AG10803 (cell line): Measurements from ENCODE around the gene UST.

Experiments
- DNase-seq: peaks from one replicate; pipeline ENCODE4 v3.0.0; 2010; ENCODE audit warnings: low read depth
- H3K4me3 ChIP-seq: 2 replicates; pipeline ENCODE4 v1.5.1; 2011; ENCODE audit warnings: mild to moderate bottlenecking, low read length, control low read depth
- CTCF ChIP-seq: conservative IDR thresholded peaks from 2 replicates; pipeline ENCODE4 v1.5.1; 2011; ENCODE audit warnings: mild to moderate bottlenecking, low read length, control low read depth, inconsistent platforms

UST gene

GRCh38 chr6:149112976-149113375 is 366.1 kb downstream of the UST start:
- no peak for TF ChIP-seq CTCF
- DNase-seq: no peak
- no peak overlapping the region for H3K4me3 ChIP-seq

GRCh38 chr6:149114167-149114566 is 367.3 kb downstream of the UST start:
- TF ChIP-seq CTCF: no peak
- DNase-seq: peak; percentile 8
- no peak overlapping the region for H3K4me3 ChIP-seq

- TF ChIP-seq CTCF: no peak
- H3K4me3 ChIP-seq: no peak overlapping the region
- DNase-seq: no peak
Observed at GRCh38 chr6:149118737-149119653, 372.2 kb downstream of the UST start.

DNA sequence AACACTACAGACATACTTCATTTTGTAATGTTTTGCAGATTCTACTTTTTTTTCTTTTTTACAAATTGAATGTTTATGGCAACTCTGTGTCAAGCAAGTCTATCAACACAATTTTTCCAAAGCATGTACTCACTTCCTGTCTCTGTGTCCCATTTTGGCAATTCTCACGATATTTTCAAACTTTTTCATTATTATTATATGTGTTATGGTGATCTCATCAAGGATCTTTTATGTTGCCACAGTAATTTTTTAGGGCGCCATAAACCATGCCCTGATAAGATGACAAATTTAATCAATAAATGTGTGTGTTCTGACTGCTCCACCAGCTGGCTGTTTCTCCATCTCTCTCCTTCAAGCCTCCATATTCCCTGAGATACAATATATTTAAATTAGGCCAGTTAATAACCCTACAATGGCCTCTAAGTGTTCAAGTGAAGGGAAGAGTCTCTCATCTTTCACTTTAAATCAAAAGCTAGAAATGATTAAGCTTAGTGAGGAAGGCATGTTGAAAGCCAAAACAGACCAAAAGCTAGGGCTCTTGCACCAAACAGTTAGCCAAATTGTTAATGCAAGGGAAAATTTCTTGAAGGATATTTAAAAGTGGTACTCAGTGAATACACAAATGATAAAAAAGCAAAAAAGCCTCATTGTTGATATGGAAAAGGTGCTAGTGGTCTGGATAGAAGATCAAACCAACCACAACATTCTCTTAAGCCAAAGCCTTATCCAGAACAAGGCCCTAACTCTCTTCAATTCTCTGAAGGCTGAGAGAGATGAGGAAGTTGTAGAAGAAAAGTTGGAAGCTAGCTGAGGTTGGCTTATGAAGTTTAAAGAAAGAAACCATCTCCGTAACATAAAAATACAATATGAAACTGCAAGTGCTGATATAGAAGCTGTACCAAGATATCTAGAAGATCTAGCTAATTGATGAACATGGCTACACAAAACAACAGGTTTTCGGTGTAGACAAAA is 376.3 kb downstream of the UST start:
- no peak overlapping the region for H3K4me3 ChIP-seq
- no peak for DNase-seq
- TF ChIP-seq CTCF: no peak

DNA sequence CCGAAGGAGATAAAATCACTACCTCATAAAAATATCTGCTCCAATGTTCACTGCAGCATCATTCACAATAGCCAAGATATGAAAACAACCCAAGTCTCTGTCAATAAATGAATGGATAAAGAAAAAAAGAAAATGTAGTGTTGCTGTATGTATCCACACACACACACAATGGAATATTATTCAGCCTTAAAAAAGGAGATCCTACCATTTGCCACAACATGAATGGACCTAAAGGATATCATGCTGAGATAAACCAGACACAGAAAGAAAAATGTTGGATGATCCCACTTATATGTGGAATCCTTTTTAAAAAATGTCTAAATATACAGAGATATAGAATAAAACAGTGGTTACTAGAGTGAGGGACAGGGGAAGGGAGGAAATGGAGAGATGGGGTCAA is 378.5 kb downstream of the UST start:
- H3K4me3 ChIP-seq: no peak overlapping the region
- no peak for TF ChIP-seq CTCF
- no peak for DNase-seq
